Fibroblast of skin of back (primary cell): ENCODE measurements around the gene KRTAP10-5.

Experiments
- DNase-seq: peaks from one replicate; pipeline ENCODE4 v3.0.0-alpha.2; 2013

KRTAP10-5 gene

GRCh38 chr21:44548381-44548780, 32.0 kb downstream of the KRTAP10-5 start:
- DNase-seq, result no peak

- no peak for DNase-seq
Observed at GRCh38 chr21:44547656-44548331, 32.6 kb downstream of the KRTAP10-5 start.

- DNase-seq, result no peak
Observed at GRCh38 chr21:44544566-44544965, 35.8 kb downstream of the KRTAP10-5 start.

GRCh38 chr21:44542716-44543115, 37.7 kb downstream of the KRTAP10-5 start:
- DNase-seq, result no peak

GRCh38 chr21:44540741-44541288, 39.6 kb downstream of the KRTAP10-5 start:
- no peak for DNase-seq

- DNase-seq, result no peak
Observed at GRCh38 chr21:44539991-44540666, 40.3 kb downstream of the KRTAP10-5 start, which contains the start of gene KRTAP10-1. Gene KRTAP10-1, minus strand, starts transcription at chr21:44540195. Its CDS starts 45 bp downstream, at chr21:44540150.

GRCh38 chr21:44539046-44539445, 41.4 kb downstream of the KRTAP10-5 start:
- DNase-seq, result no peak

GRCh38 chr21:44537930-44538911, 42.2 kb downstream of the KRTAP10-5 start:
- DNase-seq, result no peak

- DNase-seq, result no peak
Observed at GRCh38 chr21:44535963-44536362, 44.4 kb downstream of the KRTAP10-5 start.

GRCh38 chr21:44534688-44535087, 45.7 kb downstream of the KRTAP10-5 start:
- no peak for DNase-seq

GRCh38 chr21:44533891-44534627, 46.3 kb downstream of the KRTAP10-5 start:
- no peak for DNase-seq

GRCh38 chr21:44533121-44533890, 47.1 kb downstream of the KRTAP10-5 start:
- DNase-seq, result no peak

- DNase-seq, result no peak
Observed at GRCh38 chr21:44532712-44533111, 47.7 kb downstream of the KRTAP10-5 start.

- no peak for DNase-seq
Observed at GRCh38 chr21:44531606-44532564, 48.5 kb downstream of the KRTAP10-5 start.

GRCh38 chr21:44530903-44531605, 49.4 kb downstream of the KRTAP10-5 start:
- DNase-seq, result no peak

- DNase-seq, result no peak
Observed at GRCh38 chr21:44530221-44530902, 50.0 kb downstream of the KRTAP10-5 start.

- DNase-seq, result no peak
Observed at GRCh38 chr21:44529503-44530125, 50.8 kb downstream of the KRTAP10-5 start.
